Measurements from ENCODE around the gene ERICH4. TPM values are rescaled to one million over a fixed set of nuclear protein-coding genes. Genes with fewer than 3 reads are reported as not detected.
"Not testable (repeated sequence)": the region's sequence is repeated elsewhere in the genome, so short reads cannot be mapped to it uniquely, and the experiment has no call there.

The ERICH4 gene
- total and polyA plus RNA-seq, 2 experiments from 2014 or later: not detected

DNA sequence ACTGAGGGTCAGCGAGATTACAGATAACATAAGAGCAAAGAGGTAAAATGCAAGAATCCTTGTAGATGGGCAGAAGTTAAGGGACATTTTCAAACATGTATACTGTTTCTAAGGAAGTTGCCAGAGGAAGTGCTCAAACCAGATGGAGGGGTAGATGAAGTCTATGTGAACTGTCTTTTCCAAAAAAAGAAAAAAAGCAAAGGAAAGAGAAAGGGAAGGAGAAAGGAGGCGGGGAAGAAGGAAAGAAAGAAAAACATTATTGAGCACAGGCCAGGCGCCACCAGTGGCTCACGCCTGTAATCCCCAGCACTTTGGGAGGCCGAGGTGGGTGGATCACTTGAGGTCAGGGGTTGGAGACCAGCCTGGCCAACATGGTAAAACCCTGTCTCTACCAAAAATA, 8.5 kb upstream of the ERICH4 start (continued):
- TF ChIP-seq, protein P1, sequence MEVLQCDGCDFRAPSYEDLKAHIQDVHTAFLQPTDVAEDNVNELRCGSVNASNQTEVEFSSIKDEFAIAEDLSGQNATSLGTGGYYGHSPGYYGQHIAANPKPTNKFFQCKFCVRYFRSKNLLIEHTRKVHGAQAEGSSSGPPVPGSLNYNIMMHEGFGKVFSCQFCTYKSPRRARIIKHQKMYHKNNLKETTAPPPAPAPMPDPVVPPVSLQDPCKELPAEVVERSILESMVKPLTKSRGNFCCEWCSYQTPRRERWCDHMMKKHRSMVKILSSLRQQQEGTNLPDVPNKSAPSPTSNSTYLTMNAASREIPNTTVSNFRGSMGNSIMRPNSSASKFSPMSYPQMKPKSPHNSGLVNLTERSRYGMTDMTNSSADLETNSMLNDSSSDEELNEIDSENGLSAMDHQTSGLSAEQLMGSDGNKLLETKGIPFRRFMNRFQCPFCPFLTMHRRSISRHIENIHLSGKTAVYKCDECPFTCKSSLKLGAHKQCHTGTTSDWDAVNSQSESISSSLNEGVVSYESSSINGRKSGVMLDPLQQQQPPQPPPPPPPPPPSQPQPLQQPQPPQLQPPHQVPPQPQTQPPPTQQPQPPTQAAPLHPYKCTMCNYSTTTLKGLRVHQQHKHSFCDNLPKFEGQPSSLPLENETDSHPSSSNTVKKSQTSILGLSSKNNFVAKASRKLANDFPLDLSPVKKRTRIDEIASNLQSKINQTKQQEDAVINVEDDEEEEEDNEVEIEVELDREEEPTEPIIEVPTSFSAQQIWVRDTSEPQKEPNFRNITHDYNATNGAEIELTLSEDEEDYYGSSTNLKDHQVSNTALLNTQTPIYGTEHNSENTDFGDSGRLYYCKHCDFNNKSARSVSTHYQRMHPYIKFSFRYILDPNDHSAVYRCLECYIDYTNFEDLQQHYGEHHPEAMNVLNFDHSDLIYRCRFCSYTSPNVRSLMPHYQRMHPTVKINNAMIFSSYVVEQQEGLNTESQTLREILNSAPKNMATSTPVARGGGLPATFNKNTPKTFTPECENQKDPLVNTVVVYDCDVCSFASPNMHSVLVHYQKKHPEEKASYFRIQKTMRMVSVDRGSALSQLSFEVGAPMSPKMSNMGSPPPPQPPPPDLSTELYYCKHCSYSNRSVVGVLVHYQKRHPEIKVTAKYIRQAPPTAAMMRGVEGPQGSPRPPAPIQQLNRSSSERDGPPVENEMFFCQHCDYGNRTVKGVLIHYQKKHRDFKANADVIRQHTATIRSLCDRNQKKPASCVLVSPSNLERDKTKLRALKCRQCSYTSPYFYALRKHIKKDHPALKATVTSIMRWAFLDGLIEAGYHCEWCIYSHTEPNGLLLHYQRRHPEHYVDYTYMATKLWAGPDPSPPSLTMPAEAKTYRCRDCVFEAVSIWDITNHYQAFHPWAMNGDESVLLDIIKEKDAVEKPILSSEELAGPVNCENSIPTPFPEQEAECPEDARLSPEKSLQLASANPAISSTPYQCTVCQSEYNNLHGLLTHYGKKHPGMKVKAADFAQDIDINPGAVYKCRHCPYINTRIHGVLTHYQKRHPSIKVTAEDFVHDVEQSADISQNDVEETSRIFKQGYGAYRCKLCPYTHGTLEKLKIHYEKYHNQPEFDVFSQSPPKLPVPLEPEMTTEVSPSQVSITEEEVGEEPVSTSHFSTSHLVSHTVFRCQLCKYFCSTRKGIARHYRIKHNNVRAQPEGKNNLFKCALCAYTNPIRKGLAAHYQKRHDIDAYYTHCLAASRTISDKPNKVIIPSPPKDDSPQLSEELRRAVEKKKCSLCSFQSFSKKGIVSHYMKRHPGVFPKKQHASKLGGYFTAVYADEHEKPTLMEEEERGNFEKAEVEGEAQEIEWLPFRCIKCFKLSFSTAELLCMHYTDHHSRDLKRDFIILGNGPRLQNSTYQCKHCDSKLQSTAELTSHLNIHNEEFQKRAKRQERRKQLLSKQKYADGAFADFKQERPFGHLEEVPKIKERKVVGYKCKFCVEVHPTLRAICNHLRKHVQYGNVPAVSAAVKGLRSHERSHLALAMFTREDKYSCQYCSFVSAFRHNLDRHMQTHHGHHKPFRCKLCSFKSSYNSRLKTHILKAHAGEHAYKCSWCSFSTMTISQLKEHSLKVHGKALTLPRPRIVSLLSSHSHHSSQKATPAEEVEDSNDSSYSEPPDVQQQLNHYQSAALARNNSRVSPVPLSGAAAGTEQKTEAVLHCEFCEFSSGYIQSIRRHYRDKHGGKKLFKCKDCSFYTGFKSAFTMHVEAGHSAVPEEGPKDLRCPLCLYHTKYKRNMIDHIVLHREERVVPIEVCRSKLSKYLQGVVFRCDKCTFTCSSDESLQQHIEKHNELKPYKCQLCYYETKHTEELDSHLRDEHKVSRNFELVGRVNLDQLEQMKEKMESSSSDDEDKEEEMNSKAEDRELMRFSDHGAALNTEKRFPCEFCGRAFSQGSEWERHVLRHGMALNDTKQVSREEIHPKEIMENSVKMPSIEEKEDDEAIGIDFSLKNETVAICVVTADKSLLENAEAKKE (CRISPR knock-in tag; IDR thresholded peaks at IDR 0.05): no peak
- TF ChIP-seq EZH2phosphoT487 (IDR thresholded peaks at IDR 0.05; ENCODE audit: unreplicated experiment) (no peak), ZNF331 (CRISPR knock-in tag; IDR thresholded peaks at IDR 0.05; ENCODE audit: low read depth) (no peak), NANOG (IDR thresholded peaks at IDR 0.05; ENCODE audit: borderline replicate concordance) (no peak)

DNA sequence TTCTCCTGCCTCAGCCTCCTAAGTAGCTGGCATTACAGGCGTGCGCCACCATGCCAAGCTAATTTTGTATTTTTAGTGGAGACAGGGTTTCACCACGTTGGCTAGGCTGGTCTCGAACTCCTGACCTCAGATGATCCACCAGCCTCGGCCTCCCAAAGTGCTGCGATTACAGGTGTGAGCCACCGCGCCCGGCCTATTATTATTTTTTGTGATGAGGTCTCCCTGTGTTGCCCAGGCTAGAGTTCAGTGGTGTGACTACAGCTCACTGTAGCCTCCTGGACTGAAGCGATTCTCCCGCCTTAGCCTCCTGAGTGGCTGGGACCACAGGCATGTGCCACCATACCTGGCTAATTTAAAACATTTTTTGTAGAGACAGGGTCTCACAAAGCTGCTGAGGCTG, 7.6 kb upstream of the ERICH4 start:
- not testable (repeated sequence) for H3K9me3 Mint-ChIP-seq; H3K9me2 ChIP-seq (ENCODE audit: insufficient read depth); H2AFZ ChIP-seq; H3K4me2 ChIP-seq; H3K79me2 ChIP-seq (replicated peaks; ENCODE audit: insufficient read depth); H3K4me1 Mint-ChIP-seq; H3K4me3 ChIP-seq; ATAC-seq; H3K36me3 ChIP-seq (ENCODE audit: insufficient read depth); H3K27me3 ChIP-seq (ENCODE audit: insufficient read depth); H4K20me1 ChIP-seq (replicated peaks; ENCODE audit: insufficient read depth); H3K27ac ChIP-seq (ENCODE audit: low read depth); H3K4me1 ChIP-seq (ENCODE audit: insufficient read depth); DNase-seq (ENCODE audit: low spot score); H3F3A ChIP-seq (replicated peaks; ENCODE audit: low read depth); H3K4me3 Mint-ChIP-seq; H3K27me3 Mint-ChIP-seq (ENCODE audit: insufficient read depth, low read depth, poor library complexity); H3K27ac Mint-ChIP-seq
- H3K36me3 Mint-ChIP-seq (ENCODE audit: low read depth): peaks cover 40% of the 10 kb centered on the region

Measured in GM23338 (cell line).